ENCODE results near the gene TMCC1.

- TF ChIP-seq EZH2 (IDR thresholded peaks at IDR 0.05), result no peak
- TF ChIP-seq POLR2AphosphoS5 (IDR thresholded peaks at IDR 0.05; ENCODE audit: borderline replicate concordance, low read depth, low read length), result no peak
Observed at GRCh38 chr3:129775870-129776269, 117.6 kb downstream of the TMCC1 start.
